ENCODE results near the gene CA9.

Gene CA9

GRCh38 chr9:35685506-35685905 is 11.8 kb downstream of the CA9 start:
- no peak overlapping the region for H3K4me3 ChIP-seq (ENCODE audit: low read length)
- no peaks in the 10 kb centered on the region for H3K9me3 ChIP-seq (ENCODE audit: low read length)
- H3K4me1 ChIP-seq (ENCODE audit: insufficient read depth, low read length), result peaks cover 3% of the 10 kb centered on the region
- no peaks in the 10 kb centered on the region for H3K27me3 ChIP-seq (ENCODE audit: insufficient read depth, low read length)
- no peaks in the 10 kb centered on the region for H3K36me3 ChIP-seq (ENCODE audit: insufficient read depth, low read length)
- H2AFZ ChIP-seq (ENCODE audit: low read depth, low read length), result no peak overlapping the region

GRCh38 chr9:35686222-35687203 is 12.8 kb downstream of the CA9 start:
- Histone ChIP-seq H3K9me3 (ENCODE audit: low read length) (no peaks in the 10 kb centered on the region), H2AFZ (ENCODE audit: low read depth, low read length) (no peak overlapping the region), H3K4me3 (ENCODE audit: low read length) (no peak overlapping the region), H3K4me1 (ENCODE audit: insufficient read depth, low read length) (peaks cover 7% of the 10 kb centered on the region), H3K36me3 (ENCODE audit: insufficient read depth, low read length) (no peaks in the 10 kb centered on the region), H3K27me3 (ENCODE audit: insufficient read depth, low read length) (no peaks in the 10 kb centered on the region)

- H2AFZ ChIP-seq (ENCODE audit: low read depth, low read length), result no peak overlapping the region
- H3K9me3 ChIP-seq (ENCODE audit: low read length), result no peaks in the 10 kb centered on the region
- no peak overlapping the region for H3K4me3 ChIP-seq (ENCODE audit: low read length)
- peaks cover 7% of the 10 kb centered on the region for H3K4me1 ChIP-seq (ENCODE audit: insufficient read depth, low read length)
- no peaks in the 10 kb centered on the region for H3K27me3 ChIP-seq (ENCODE audit: insufficient read depth, low read length)
- no peaks in the 10 kb centered on the region for H3K36me3 ChIP-seq (ENCODE audit: insufficient read depth, low read length)
Observed at GRCh38 chr9:35687306-35687705, 13.6 kb downstream of the CA9 start.

- no peak overlapping the region for H2AFZ ChIP-seq (ENCODE audit: low read depth, low read length)
- no peaks in the 10 kb centered on the region for H3K36me3 ChIP-seq (ENCODE audit: insufficient read depth, low read length)
- H3K27me3 ChIP-seq (ENCODE audit: insufficient read depth, low read length), result no peaks in the 10 kb centered on the region
- peaks cover 7% of the 10 kb centered on the region for H3K4me1 ChIP-seq (ENCODE audit: insufficient read depth, low read length)
- H3K9me3 ChIP-seq (ENCODE audit: low read length), result no peaks in the 10 kb centered on the region
- no peak overlapping the region for H3K4me3 ChIP-seq (ENCODE audit: low read length)
Observed at GRCh38 chr9:35687972-35688557, 14.3 kb downstream of the CA9 start.

- Histone ChIP-seq H3K27me3 (ENCODE audit: insufficient read depth, low read length) (no peaks in the 10 kb centered on the region), H3K4me3 (ENCODE audit: low read length) (no peak overlapping the region), H3K4me1 (ENCODE audit: insufficient read depth, low read length) (peaks cover 7% of the 10 kb centered on the region), H3K9me3 (ENCODE audit: low read length) (no peaks in the 10 kb centered on the region), H3K36me3 (ENCODE audit: insufficient read depth, low read length) (no peaks in the 10 kb centered on the region), H2AFZ (ENCODE audit: low read depth, low read length) (no peak overlapping the region)
Observed at GRCh38 chr9:35688558-35689541, 15.1 kb downstream of the CA9 start.

GRCh38 chr9:35689542-35690293 is 16.0 kb downstream of the CA9 start, which contains the start of gene TPM2:
Gene TPM2 (minus strand): TSS chr9:35689925. CDS start chr9:35689817, 108 bp downstream.
- Histone ChIP-seq H3K4me3 (ENCODE audit: low read length) (peak within 1 kb of the TSS; percentile 57), H3K36me3 (ENCODE audit: insufficient read depth, low read length) (no peaks in the 10 kb centered on the region)

GRCh38 chr9:35690294-35690613 is 16.5 kb downstream of the CA9 start:
- no peaks in the 10 kb centered on the region for H3K36me3 ChIP-seq (ENCODE audit: insufficient read depth, low read length)
- peaks cover 7% of the 10 kb centered on the region for H3K4me1 ChIP-seq (ENCODE audit: insufficient read depth, low read length)
- H3K4me3 ChIP-seq (ENCODE audit: low read length), result peak overlapping the region; percentile 57
- no peaks in the 10 kb centered on the region for H3K9me3 ChIP-seq (ENCODE audit: low read length)
- H2AFZ ChIP-seq (ENCODE audit: low read depth, low read length), result peak overlapping the region; percentile 100
- H3K27me3 ChIP-seq (ENCODE audit: insufficient read depth, low read length), result no peaks in the 10 kb centered on the region

More at GRCh38 chr9:35689542-35690293, 16.0 kb downstream of the CA9 start, which contains the start of gene TPM2:
- Histone ChIP-seq H3K9me3 (ENCODE audit: low read length) (no peaks in the 10 kb centered on the region), H3K4me1 (ENCODE audit: insufficient read depth, low read length) (peaks cover 7% of the 10 kb centered on the region), H2AFZ (ENCODE audit: low read depth, low read length) (peak within 1 kb of the TSS; percentile 100), H3K27me3 (ENCODE audit: insufficient read depth, low read length) (no peaks in the 10 kb centered on the region)

GRCh38 chr9:35690614-35691333 is 17.0 kb downstream of the CA9 start:
- peak overlapping the region; percentile 100 for H2AFZ ChIP-seq (ENCODE audit: low read depth, low read length)
- H3K9me3 ChIP-seq (ENCODE audit: low read length), result no peaks in the 10 kb centered on the region
- H3K4me3 ChIP-seq (ENCODE audit: low read length), result peak overlapping the region; percentile 57
- H3K36me3 ChIP-seq (ENCODE audit: insufficient read depth, low read length), result peaks cover under 1% of the 10 kb centered on the region
- no peaks in the 10 kb centered on the region for H3K27me3 ChIP-seq (ENCODE audit: insufficient read depth, low read length)
- H3K4me1 ChIP-seq (ENCODE audit: insufficient read depth, low read length), result peaks cover 7% of the 10 kb centered on the region

- H3K36me3 ChIP-seq (ENCODE audit: insufficient read depth, low read length), result peaks cover 5% of the 10 kb centered on the region
Observed at GRCh38 chr9:35691334-35691650, 17.6 kb downstream of the CA9 start.

GRCh38 chr9:35691757-35692301 is 18.1 kb downstream of the CA9 start:
- Histone ChIP-seq H3K9me3 (ENCODE audit: low read length) (no peaks in the 10 kb centered on the region), H2AFZ (ENCODE audit: low read depth, low read length) (no peak overlapping the region), H3K4me3 (ENCODE audit: low read length) (no peak overlapping the region), H3K27me3 (ENCODE audit: insufficient read depth, low read length) (no peaks in the 10 kb centered on the region), H3K4me1 (ENCODE audit: insufficient read depth, low read length) (peaks cover 7% of the 10 kb centered on the region), H3K36me3 (ENCODE audit: insufficient read depth, low read length) (peaks cover 8% of the 10 kb centered on the region)

More at GRCh38 chr9:35691334-35691650, 17.6 kb downstream of the CA9 start:
- H3K27me3 ChIP-seq (ENCODE audit: insufficient read depth, low read length), result no peaks in the 10 kb centered on the region
- peaks cover 7% of the 10 kb centered on the region for H3K4me1 ChIP-seq (ENCODE audit: insufficient read depth, low read length)
- H3K9me3 ChIP-seq (ENCODE audit: low read length), result no peaks in the 10 kb centered on the region
- H3K4me3 ChIP-seq (ENCODE audit: low read length), result peak overlapping the region; percentile 57
- H2AFZ ChIP-seq (ENCODE audit: low read depth, low read length), result peak overlapping the region; percentile 100

- Histone ChIP-seq H3K36me3 (ENCODE audit: insufficient read depth, low read length) (peaks cover 47% of the 10 kb centered on the region), H3K9me3 (ENCODE audit: low read length) (no peaks in the 10 kb centered on the region), H2AFZ (ENCODE audit: low read depth, low read length) (no peak overlapping the region), H3K4me1 (ENCODE audit: insufficient read depth, low read length) (peaks cover 4% of the 10 kb centered on the region), H3K4me3 (ENCODE audit: low read length) (no peak overlapping the region), H3K27me3 (ENCODE audit: insufficient read depth, low read length) (no peaks in the 10 kb centered on the region)
Observed at GRCh38 chr9:35695943-35696401, 22.2 kb downstream of the CA9 start.

Measured in neuron (in vitro differentiated cells).